Astrocyte (in vitro differentiated cells and primary cell): ENCODE results near the gene RTKN2. TPM values are rescaled to one million over a fixed set of nuclear protein-coding genes. Genes with fewer than 3 reads are reported as not detected.

ENCODE experiments used
- DNase-seq: peaks from one replicate; pipeline ENCODE4 v3.0.0-alpha.2; 2010; ENCODE audit warnings: low read depth
- FAIRE-seq: peaks from 2 replicates; lab custom pipeline; 2011; peaks lifted over from hg19 to GRCh38; lab: Jason Lieb, UNC
- H2AFZ ChIP-seq: 2 replicates; pipeline ENCODE4 v1.6.0; 2012; ENCODE audit warnings: low read depth, low read length, inconsistent platforms
- H3K27ac ChIP-seq: 2 replicates; pipeline ENCODE4 v1.5.1; 2011; ENCODE audit warnings: low read depth, low read length, inconsistent platforms
- H3K27me3 ChIP-seq: 2 replicates; pipeline ENCODE4 v1.6.0; 2011; ENCODE audit warnings: low read length, inconsistent platforms; ENCODE audit not compliant: insufficient read depth
- H3K36me3 ChIP-seq: 2 replicates; pipeline ENCODE4 v1.5.1; 2011; ENCODE audit warnings: low read length, inconsistent platforms; ENCODE audit not compliant: insufficient read depth
- H3K4me1 ChIP-seq: 2 replicates; pipeline ENCODE4 v1.5.1; 2011; ENCODE audit warnings: low read length, inconsistent platforms; ENCODE audit not compliant: insufficient read depth
- H3K4me2 ChIP-seq: 2 replicates; pipeline ENCODE4 v1.6.0; 2012; ENCODE audit warnings: low read length, inconsistent platforms
- H3K4me3 ChIP-seq: 2 replicates; pipeline ENCODE4 v1.5.1; 2011; ENCODE audit warnings: low read depth, mild to moderate bottlenecking, low read length, inconsistent platforms; ENCODE audit not compliant: insufficient read depth
- H3K79me2 ChIP-seq: 2 replicates; pipeline ENCODE4 v1.6.0; 2012; ENCODE audit warnings: mild to moderate bottlenecking, low read length, inconsistent platforms; ENCODE audit not compliant: insufficient read depth
- H3K9ac ChIP-seq: 2 replicates; pipeline ENCODE4 v1.6.0; 2012; ENCODE audit warnings: mild to moderate bottlenecking, low read length, inconsistent platforms
- H3K9me3 ChIP-seq: 2 replicates; pipeline ENCODE4 v1.5.1; 2012; ENCODE audit warnings: low read depth, mild to moderate bottlenecking, low read length, inconsistent platforms; ENCODE audit not compliant: insufficient read depth
- H4K20me1 ChIP-seq: 2 replicates; pipeline ENCODE4 v1.6.0; 2012; ENCODE audit warnings: low read length, inconsistent platforms; ENCODE audit not compliant: insufficient read depth
- H3K27ac Mint-ChIP-seq: one replicate; pipeline ENCODE4 v1.8.0; 2021; ENCODE audit warnings: mild to moderate bottlenecking, mixed read lengths; ENCODE audit not compliant: unreplicated experiment
- H3K27me3 Mint-ChIP-seq: one replicate; pipeline ENCODE4 v1.8.0; 2021; ENCODE audit warnings: low read depth, mixed read lengths; ENCODE audit not compliant: unreplicated experiment
- H3K36me3 Mint-ChIP-seq: one replicate; pipeline ENCODE4 v1.8.0; 2021; ENCODE audit warnings: low read depth, mixed read lengths; ENCODE audit not compliant: unreplicated experiment
- H3K4me1 Mint-ChIP-seq: one replicate; pipeline ENCODE4 v1.8.0; 2021; ENCODE audit warnings: low read depth, mixed read lengths; ENCODE audit not compliant: unreplicated experiment
- H3K4me3 Mint-ChIP-seq: one replicate; pipeline ENCODE4 v1.8.0; 2021; ENCODE audit warnings: mild to moderate bottlenecking, moderate library complexity, mixed read lengths; ENCODE audit not compliant: unreplicated experiment
- H3K9me3 Mint-ChIP-seq: one replicate; pipeline ENCODE4 v1.8.0; 2021; ENCODE audit warnings: mild to moderate bottlenecking, mixed read lengths; ENCODE audit not compliant: unreplicated experiment
- CTCF ChIP-seq: IDR thresholded peaks from 2 replicates; pipeline ENCODE4 v1.5.1; 2011; ENCODE audit warnings: low read depth, mild to moderate bottlenecking, inconsistent platforms, low read length, moderate library complexity; ENCODE audit not compliant: insufficient read depth
- EZH2 ChIP-seq: IDR thresholded peaks from 2 replicates; pipeline ENCODE4 v1.6.1; 2012; ENCODE audit warnings: mild to moderate bottlenecking, low read length, inconsistent platforms; ENCODE audit not compliant: insufficient read depth
- total RNA-seq: library from RNA; stranded (reverse); gene quantifications from 2 replicates; pipeline ENCODE4 v1.2.1, GENCODE V29; 2021

The RTKN2 gene
- total RNA-seq, 1 donor from 2014 or later = 8.4 TPM

GRCh38 chr10:62253704-62254103, 14.9 kb downstream of the RTKN2 start:
- no peak overlapping the region for H3K4me3 Mint-ChIP-seq
- H3K27ac ChIP-seq = no peak overlapping the region
- H2AFZ ChIP-seq = no peak overlapping the region
- no peak overlapping the region for H3K27ac Mint-ChIP-seq
- H3K4me2 ChIP-seq = no peak overlapping the region
- no peaks in the 10 kb centered on the region for H3K36me3 ChIP-seq
- FAIRE-seq = no peak
- H3K9ac ChIP-seq = no peak overlapping the region
- H3K4me1 Mint-ChIP-seq = peaks cover 27% of the 10 kb centered on the region
- no peaks in the 10 kb centered on the region for H3K27me3 Mint-ChIP-seq
- H3K4me3 ChIP-seq = no peak overlapping the region
- H3K79me2 ChIP-seq = no peaks in the 10 kb centered on the region
- no peaks in the 10 kb centered on the region for H3K36me3 Mint-ChIP-seq
- H4K20me1 ChIP-seq = no peaks in the 10 kb centered on the region
- H3K4me1 ChIP-seq = peaks cover 9% of the 10 kb centered on the region
- TF ChIP-seq CTCF (no peak), EZH2 (no peak)
- H3K9me3 ChIP-seq = no peaks in the 10 kb centered on the region
- no peak for DNase-seq
- H3K9me3 Mint-ChIP-seq = no peaks in the 10 kb centered on the region
- H3K27me3 ChIP-seq = no peaks in the 10 kb centered on the region

DNA sequence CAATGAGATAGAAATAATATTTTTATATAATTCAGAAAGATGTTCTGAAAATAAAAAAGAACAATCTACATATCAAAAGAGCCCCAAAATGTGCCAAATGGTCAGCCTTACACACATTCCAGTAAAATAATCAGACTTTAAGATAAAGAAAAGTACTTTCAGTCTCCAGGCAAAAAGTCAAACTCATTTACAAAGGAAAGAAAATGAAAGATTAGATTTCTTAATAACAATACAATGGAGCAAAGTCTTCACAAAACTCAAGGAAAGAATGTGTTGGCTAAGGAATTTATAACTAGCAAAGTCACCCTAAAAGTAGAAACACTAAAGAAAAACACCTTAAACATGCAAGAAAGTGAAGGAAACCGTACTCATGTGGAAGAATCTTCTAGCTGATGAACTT, 16.6 kb downstream of the RTKN2 start:
- H2AFZ ChIP-seq = no peak overlapping the region
- H3K36me3 ChIP-seq = no peaks in the 10 kb centered on the region
- H3K9me3 ChIP-seq = no peaks in the 10 kb centered on the region
- DNase-seq (no peak), FAIRE-seq (no peak)
- TF ChIP-seq EZH2 (no peak), CTCF (no peak)
- H3K4me3 ChIP-seq = no peak overlapping the region
- no peaks in the 10 kb centered on the region for H3K79me2 ChIP-seq
- no peaks in the 10 kb centered on the region for H3K9me3 Mint-ChIP-seq
- no peak overlapping the region for H3K27ac ChIP-seq
- no peaks in the 10 kb centered on the region for H3K27me3 ChIP-seq
- peaks cover 31% of the 10 kb centered on the region for H3K4me1 Mint-ChIP-seq
- H3K27ac Mint-ChIP-seq = no peak overlapping the region
- no peaks in the 10 kb centered on the region for H3K36me3 Mint-ChIP-seq
- H3K27me3 Mint-ChIP-seq = no peaks in the 10 kb centered on the region
- no peak overlapping the region for H3K9ac ChIP-seq
- H3K4me2 ChIP-seq = no peak overlapping the region
- H3K4me1 ChIP-seq = peaks cover 9% of the 10 kb centered on the region
- H4K20me1 ChIP-seq = no peaks in the 10 kb centered on the region
- H3K4me3 Mint-ChIP-seq = no peak overlapping the region

DNA sequence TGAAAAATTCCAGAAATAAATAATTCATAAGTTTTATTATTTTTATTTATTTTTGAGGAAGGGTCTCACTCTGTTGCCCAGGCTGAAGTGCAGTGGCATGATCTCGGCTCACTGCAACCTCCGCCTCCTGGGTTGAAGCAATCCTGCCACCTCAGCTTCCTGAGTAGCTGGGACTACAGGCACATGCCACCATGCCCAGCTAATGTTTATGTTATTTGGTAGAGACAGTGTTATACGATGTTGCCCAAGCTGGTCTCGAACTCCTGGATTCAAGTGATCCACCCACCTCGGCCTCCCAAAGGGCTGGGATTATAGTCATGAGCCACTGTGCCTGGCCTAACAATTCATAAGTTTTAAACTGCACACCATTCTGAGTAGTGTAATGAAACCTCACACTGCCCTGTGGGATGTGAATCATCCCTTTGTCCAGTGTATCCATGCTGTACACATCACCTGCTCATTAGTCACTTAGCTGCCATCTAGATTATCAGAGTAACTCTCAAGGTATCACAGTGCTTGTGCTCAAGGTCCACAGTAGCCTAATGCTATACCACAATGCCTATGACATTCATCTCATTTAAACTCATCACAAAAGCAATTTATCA, 17.9 kb downstream of the RTKN2 start:
- no peak overlapping the region for H3K4me3 Mint-ChIP-seq
- no peak overlapping the region for H3K9ac ChIP-seq
- no peak overlapping the region for H3K4me2 ChIP-seq
- H4K20me1 ChIP-seq = no peaks in the 10 kb centered on the region
- H3K79me2 ChIP-seq = no peaks in the 10 kb centered on the region
- H3K9me3 ChIP-seq = no peaks in the 10 kb centered on the region
- TF ChIP-seq CTCF (no peak), EZH2 (no peak)
- no peaks in the 10 kb centered on the region for H3K36me3 ChIP-seq
- H3K4me3 ChIP-seq = no peak overlapping the region
- peaks cover 31% of the 10 kb centered on the region for H3K4me1 Mint-ChIP-seq
- H2AFZ ChIP-seq = no peak overlapping the region
- H3K27me3 Mint-ChIP-seq = no peaks in the 10 kb centered on the region
- peak; percentile 90 for DNase-seq
- H3K27ac Mint-ChIP-seq = peak overlapping the region; percentile 86
- H3K36me3 Mint-ChIP-seq = no peaks in the 10 kb centered on the region
- FAIRE-seq = peak; percentile 92
- peaks cover 9% of the 10 kb centered on the region for H3K4me1 ChIP-seq
- no peaks in the 10 kb centered on the region for H3K9me3 Mint-ChIP-seq
- H3K27ac ChIP-seq = peak overlapping the region; percentile 0
- H3K27me3 ChIP-seq = no peaks in the 10 kb centered on the region
